HL-60/S4 (cell line): Measurements from ENCODE around the gene GSK3A.

Source experiments
- in situ Hi-C: fragments of 300-500 bp; cut with MboI; formaldehyde crosslinking; loops from 2 replicates; pipeline ENCODE4 v1.14.3; 2022; ENCODE audit warnings: low sequenced_read_pairs

Gene GSK3A

DNA sequence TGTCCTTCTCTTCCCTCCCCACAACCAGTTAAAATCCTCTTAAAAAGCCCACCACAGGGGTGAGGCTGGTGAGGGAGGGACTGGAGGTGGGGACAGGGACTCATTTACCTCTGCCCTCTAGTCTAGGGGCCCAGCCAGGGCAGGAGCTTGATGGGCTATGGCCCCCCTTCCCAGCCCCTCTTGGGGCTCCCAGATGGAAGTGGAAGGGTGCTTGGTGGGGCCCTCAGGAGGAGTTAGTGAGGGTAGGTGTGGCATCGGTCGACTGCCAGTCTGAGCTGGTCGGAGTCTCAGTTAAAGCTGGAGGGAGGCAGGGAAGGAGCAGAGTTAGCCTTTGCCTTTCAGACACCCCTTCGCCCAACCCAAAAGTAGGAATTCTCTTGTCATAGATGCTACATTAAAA, 11.8 kb downstream of the GSK3A start:
- in situ Hi-C loops = no loop called here

DNA sequence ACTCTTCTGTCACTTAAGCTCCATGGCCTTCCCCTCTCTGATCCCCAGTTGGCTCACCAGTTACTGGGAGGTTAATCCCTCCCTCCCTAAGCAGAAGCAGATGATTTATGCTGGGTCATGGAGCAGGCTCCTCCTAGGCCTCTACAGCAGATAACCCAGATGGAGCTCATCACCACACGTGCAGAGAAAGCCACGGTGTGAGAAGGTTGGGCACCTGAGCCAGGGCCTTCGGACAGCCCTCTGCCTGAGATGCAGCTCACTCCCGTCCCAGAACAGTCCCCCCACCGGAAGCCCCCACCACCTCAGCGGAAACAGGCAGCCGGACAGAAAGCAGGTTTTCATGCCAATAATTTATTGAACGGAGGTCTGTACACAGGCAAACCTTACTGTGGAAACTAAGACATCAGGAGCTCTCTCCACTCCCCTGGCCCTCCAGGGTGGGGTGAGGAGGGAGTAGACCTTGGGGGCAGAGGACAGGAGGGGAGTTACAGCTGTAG, 12.5 kb downstream of the GSK3A start:
- in situ Hi-C loops = no loop called here

DNA sequence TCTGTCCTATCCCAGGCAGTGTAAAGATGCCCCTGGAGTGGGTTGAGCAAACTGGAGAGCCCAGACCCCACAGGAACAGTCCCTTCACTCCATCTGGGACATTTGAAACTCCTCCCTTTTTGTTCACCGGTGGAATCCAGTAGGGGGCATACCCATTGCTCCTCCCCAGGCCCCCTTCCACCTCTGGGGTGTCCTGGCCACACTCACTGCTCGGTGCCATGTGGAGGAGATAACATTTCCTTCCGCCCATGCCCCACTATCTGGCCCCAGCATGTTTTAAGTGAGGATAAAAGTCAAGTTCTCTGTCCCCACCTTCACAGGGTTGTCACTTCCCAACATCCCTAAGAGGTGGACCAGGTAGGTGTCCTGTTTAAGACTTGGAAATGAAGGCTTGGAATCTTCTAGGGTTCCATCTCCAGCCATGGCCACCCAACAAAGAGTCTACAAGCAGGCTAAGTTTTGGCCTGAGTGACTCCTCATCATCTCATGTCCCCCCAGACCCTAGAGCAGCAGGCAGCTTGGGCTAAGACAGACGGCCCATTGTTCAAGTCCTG, 13.0 kb downstream of the GSK3A start:
- in situ Hi-C loops = no loop called here

DNA sequence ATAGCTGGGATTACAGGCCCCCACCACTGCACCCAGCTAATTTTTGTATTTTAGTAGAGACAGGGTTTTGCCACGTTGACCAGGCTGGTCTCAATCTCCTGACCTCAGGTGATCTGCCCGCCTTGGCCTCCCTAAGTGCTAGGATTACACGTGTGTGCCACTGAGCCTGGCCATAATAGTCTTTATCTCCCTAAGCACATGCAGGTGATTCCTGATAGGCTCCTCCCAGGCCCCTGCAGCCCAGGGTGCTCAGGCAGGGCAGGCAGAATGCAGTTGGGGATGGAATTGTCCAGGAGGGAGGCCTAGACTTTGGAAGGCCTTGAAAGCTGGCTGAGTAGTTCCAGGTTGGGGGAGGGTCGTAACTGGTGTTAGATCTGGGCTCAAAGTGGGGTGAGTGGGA, 13.8 kb downstream of the GSK3A start:
- in situ Hi-C loops = no loop called here

DNA sequence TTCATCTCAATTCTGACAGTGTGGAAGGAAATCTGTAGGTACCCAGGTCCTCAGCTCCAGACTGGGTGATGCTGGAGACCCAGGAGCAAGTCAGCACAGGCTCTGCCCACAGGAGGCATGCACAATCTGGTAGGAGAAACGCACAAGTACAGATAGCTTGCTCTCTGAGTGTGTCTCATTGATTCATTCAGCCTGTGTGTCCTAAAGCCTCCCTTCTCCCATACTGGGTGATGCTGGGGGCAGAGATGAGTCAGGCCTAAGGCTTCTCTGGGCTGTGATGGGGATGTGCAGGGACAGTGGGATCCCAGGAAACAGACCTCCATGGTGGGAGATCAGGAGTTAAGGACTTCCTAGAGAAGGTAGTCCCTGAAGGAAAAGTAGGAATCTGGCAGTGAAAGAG, 15.5 kb downstream of the GSK3A start:
- in situ Hi-C loops = no loop called here

DNA sequence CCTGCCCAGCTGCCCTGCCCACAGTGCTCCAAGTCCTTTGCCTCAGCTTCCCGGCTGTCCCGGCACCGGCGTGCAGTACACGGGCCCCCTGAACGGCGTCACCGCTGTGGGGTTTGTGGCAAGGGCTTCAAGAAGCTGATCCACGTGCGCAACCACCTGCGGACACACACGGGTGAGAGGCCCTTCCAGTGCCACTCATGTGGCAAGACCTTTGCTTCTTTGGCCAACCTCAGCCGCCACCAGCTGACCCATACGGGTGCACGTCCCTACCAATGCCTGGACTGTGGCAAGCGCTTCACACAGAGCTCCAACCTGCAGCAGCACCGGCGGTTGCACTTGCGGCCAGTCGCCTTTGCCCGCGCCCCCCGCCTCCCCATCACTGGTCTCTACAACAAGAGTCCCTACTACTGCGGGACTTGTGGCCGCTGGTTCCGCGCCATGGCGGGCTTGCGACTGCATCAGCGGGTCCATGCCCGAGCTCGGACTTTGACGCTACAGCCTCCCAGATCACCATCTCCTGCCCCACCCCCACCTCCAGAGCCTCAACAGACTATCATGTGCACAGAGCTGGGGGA, 16.6 kb downstream of the GSK3A start:
- in situ Hi-C loops = no loop called here

DNA sequence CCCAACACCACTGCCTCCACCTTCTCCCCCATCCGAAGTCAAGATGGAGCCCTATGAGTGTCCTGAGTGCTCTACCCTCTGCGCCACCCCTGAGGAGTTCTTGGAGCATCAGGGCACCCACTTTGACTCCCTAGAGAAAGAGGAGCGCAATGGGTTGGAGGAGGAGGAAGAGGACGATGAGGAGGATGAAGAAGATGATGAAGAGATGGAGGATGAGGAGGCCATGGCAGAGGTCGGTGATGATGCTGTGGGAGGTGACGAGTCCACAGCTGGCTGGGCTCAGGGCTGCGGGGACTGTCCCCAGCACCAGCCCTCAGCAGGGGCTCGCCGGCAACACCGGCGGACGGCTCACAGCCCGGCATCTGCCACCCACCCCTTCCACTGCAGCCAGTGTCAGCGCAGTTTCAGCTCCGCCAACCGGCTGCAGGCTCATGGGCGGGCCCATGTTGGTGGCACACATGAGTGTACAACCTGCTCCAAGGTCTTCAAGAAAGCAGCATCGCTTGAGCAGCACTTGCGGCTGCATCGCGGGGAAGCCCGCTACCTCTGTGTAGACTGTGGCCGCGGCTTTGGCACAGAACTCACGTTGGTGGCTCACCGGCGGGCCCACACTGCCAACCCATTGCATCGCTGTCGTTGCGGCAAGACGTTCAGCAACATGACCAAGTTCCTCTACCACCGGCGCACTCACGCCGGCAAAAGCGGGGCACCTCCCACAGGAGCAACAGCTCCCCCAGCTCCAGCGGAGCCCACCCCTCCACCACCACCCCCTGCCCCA, 17.3 kb downstream of the GSK3A start:
- in situ Hi-C loops = no loop called here

DNA sequence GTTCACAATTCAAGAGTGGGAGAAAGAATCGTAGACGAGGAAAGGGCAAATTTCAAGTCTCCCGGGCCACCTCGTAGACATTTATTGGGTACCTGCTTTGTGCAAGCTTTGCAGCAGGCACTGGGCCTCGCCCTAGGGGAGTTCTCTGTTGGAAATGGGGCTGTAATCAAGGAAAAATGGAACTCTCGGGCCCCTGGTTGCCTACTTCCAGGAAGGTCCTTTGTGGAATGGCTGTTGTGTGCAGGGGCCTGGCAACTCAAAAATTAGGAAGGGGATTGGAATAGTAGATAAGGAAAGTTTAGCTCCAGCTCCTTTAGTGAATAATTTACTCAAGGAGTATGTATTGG, 21.7 kb downstream of the GSK3A start:
- in situ Hi-C loops = no loop called here

DNA sequence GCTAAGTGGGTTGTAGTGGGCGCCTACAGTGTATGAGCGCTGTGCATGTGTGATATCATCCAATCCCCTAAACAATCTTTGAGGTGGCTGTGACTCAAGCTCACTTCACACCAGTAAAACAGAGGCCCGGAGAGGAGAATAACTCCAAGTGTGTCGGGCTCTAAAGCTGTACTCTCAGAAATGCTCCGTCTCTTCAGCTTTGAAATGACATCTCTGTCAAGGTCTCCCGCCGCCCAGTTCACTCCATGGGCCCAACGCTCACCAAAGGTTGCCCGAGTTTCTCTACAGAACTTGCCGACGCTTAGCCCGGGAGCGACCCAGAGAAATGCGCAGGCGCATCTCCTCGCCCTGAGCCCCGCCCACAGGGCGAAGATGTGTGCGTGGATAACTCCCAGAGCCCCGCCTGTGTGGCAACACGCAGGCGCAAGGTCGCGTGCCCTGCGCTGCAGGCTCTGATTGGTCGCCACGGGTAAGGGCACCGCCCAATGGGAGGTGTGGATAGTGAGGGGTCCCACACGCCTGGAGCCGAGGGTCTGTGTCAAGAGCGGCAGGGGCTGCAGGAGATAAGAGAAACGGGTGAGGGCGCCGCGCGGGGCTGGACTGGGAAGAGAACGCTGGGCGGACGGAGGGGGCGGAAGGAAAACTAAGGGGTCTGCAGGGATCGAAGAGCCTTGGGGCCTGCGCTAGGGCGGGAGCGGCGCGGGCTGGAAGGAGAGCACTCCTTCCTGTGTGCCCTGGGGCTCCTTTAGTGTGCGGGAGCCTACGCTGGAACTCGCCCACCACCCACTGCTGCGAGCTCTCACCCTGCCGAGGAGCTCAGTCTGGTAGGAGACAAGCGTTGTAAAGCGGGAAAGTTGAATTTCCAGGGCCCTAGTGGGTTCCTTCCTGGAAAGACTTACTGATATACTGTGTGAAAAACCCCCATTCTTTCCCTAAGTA, 22.3 kb downstream of the GSK3A start, which contains the start of gene ZNF526:
Gene ZNF526 (plus strand): TSS at position 501 of the 939 bp plus-strand sequence. CDS start 4,092 bp downstream, outside the sequence.
- in situ Hi-C loops = no loop called here

DNA sequence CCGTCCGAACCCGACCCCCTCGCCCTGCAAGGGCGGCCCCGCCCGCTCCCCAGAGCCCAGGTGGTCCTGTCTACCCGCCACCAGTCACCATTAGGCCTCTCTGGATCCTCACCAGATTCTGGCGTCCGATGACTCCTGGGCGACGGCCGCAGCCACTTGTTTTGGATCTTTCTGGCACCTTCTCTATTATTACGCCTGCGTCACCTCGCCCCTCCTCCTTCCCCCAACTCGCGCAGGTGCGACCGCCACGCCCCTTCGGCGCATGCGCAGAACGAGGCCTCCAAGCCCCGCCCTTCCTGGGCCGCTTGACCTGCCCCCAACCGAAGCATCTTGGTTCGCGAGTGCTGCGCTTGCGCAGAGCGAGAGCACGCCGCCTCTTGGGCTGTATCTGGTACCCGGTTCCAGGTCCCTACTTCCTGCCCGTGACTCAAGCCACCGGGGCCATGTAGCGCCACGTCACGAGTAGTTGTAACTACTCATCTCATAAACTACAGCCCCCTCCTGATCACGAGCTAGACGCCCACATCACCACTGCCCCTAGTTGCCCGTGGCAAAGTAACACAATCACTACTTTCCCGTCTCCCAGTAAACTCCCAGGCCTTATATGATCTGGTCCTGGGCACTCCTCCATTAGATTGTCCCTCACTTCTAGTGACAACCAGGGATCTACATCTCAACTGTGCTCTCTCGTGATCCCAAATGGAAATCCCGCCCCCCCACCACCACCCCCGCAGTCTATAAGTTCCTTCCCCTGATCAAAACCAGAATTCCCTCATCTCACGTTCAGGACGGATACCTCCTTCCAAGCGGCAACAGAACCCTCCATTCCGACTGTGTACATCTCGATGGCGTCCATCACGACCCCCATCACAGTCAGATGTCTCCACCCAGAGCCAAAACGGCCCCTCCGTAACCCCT, 24.6 kb downstream of the GSK3A start, which contains the start of gene DEDD2:
Gene DEDD2 (minus strand): TSS at position 158 of the 918 bp plus-strand sequence. CDS start 670 bp downstream, outside the sequence.
- in situ Hi-C loops = no loop called here

DNA sequence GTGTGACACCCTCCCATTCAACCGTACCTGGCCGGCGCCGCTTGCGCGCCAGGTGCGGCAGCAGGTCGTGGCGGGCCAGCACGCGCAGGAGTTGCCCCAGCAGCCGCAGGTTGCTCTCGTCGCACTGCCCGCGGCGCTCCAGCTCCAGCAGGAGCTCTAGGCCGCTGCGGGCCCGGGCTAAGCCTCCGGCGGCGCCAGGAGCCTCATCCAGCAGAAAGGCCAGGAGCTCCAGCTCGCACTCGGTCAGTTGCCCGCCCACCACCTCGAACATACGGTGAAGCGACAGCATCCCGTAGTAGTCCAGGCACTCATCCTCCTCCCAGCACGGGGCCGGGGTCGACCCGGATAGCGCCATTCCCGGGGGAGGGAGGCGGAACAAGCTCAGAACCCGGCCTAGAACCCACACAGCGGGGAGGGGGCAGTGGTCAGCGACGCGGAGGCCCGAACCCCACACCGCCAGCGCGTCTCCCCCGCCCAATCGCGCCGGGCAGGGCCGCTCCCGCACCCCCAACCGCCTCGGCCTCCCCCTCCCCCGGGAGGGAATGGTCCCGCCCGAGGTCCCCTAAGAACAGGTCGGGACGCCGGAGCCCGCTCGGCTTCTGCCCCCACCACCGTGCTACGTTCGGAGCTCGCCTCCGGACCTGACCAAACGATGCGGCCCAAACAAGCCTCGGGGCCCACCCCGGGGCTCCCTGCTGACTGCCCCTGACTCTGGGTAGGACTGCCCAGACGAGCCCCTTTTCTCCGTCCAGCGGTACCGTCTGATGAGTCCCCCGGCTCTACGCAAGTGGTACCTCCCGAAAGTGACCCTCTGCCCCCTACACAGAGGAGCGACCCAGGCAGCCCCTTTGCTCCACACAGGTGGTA, 25.5 kb downstream of the GSK3A start:
- in situ Hi-C loops = no loop called here

DNA sequence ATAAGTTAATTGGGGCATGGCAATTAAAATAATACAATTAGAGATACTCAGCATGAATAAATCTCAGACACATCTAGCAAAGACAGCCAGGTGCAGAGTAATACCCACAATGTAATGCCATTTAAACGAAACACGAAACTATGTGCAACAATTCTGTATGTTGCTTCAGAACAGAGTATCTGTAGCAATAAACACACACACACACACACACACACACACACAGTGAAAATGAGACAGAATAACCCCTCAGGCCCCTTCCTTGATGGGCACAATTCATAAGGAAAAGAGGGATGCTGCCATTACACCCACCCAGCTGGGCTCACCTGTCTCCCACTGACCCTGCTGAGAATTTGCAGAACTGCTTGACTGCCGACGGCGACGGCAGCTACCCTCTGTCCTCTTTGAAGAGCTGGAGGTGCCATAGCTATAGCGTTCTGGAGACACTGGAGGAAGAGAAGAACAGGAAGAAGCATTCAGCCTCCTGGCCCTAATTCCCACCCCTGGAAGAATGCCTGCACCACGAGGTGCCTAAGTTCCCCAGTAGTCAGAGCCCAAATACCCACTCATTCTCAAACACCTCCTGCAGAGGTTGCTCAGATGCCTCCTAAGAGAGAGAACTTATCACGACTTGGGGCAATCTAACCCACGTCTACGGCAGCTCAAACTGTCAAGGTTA, 27.5 kb downstream of the GSK3A start:
- in situ Hi-C loops = no loop called here

DNA sequence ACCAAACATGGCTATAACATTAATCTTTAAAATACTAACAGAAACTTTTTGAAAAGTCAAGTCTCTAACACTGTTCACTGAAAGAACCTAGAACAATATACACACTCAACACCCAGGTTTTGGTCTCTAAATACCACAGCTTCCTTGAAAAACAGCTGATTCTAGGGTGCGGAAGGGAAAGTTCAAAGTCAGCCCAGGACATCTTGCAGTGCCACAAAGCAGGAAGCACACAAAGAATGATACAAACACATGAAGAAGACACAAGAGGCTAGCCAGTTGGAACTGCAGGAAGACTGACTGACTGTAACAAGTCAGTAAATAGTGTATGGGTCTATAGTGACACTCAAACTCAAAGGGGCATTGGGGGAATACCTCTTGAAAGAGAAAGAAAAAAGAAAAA, 29.5 kb downstream of the GSK3A start:
- in situ Hi-C loops = no loop called here

DNA sequence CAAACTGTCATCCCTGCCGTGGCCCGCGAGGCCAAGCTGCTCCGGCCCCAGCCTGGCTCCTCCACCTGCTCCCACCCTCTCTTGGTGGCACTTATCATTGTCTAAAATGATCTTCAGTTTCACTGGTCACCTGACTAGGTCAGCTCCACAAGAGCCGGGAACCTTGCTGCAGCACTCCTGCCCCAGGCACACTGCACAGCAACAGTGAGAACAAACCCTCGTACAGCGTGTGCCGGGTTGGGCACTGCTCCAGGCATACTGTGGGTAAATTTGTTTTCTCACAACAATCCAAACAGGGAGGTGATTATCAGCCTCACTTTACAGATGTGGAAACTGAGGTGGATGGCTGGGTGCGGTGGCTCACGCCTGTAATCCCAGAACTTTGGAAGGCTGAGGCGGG, 33.8 kb downstream of the GSK3A start:
- in situ Hi-C loops = no loop called here

DNA sequence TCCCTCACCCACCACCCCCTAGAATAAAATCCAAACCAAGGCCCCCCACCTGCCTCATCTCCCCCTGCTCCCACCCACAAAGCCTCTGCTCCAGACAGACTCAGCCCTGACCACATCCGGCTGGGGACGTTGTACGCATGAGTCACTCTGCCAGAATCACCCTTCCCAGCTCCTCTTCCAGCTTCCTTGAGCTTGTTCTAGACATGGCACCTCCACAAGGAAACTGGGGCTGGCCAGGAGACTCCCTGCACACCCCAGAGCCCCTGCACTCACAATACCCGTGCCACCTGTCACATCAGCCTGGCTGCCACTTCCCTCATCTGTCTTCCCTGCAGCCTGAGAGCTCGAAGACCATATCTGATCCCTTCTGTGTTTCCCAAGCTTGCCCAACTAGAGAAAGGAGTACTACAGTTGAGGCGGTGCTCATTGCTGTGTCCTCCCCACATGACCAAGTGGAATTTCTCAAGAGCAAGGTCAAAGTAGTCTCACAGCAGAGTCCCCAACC, 34.6 kb downstream of the GSK3A start:
- in situ Hi-C loops = no loop called here

DNA sequence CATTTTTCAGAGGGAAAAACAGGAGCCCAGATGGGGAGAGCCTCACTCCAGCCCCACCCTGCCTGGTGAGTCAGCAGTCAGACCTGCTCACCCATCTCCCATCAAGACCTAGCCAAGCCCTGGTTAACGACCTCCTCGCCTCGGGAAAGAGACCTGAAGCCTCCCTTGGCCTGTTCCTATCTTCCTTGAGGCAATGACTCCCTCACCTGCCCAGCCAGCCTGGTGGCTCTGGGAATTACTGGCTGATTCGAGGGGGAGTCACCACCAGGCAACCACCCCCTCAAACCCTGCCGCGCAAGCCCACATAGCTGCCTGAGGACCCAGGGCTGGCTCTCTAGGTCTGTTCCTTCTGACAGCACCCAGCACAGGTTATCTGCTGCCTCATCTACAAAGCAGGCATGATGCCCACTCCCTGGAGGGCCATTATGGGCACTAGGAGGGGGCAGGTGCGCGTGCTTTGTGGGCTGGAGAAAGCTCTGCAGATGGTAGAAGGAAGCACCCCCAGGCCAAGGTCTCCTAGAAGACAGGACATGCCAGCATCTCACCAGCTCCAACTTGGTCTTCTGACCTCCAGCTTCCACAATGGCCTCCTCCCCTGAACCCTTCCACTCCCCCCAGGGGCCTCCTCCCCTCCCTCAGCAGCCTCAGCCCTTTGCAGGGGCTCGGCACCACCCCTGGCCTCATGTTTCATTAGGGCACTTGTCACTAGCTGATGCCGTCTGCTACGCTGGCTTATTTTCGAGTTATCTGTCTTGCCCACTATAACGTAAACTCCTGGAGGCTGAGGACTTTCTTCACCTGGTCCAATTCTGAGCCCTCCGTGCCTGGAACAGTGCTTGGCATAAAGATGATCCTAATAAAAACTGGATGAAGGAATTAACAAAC, 35.3 kb downstream of the GSK3A start:
- in situ Hi-C loops = no loop called here

DNA sequence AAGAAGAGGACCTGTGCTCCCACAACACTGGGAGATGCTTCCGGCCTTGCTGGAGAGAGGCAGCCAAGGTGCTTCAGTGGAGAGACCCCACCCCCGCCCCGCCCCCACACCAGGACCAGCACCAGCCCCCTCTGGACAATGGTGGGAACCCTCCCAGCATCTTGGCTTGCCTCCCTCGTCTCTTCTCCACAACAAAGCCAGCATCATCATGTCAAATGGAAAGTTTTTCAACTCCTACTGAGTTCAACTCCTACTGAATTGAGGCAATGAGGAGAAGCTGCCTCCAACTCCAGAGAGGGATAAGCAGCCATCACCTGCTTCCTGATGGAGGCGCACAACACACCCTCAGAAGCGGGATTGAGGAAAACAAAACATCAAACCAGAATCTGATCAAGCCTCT, 37.7 kb downstream of the GSK3A start:
- in situ Hi-C loops = no loop called here
